Pancreas (tissue), 10 donors: ENCODE measurements around the gene ITGA8. TPM values are rescaled to one million over a fixed set of nuclear protein-coding genes. Genes with fewer than 3 reads are reported as not detected.

Experiments
- ATAC-seq, 4 donors: fragments of 200-7000 bp; cut with Tn5 transposase; one replicate each; pipeline versions ENCODE4 v1.8.0 to v1.9.1; 2020; ENCODE audit warnings: mild to moderate bottlenecking in 4 of 4, moderate library complexity in 4 of 4
- DNase-seq, 6 donors: peaks; one replicate each; pipeline ENCODE4 v3.0.0-alpha.2; 2020
- FAIRE-seq: peaks from 2 replicates; lab custom pipeline; 2012; peaks lifted over from hg19 to GRCh38; lab: Jason Lieb, UNC
- H3K27ac ChIP-seq, 4 donors: fragments of 200-600 bp; sonication (generic); 1 replicate in 3 of 4; 2 replicates in 1 of 4; pipeline versions ENCODE4 v1.5.0 to v1.8.0; 2020
- H3K27me3 ChIP-seq, 4 donors: fragments of 200-600 bp; one replicate each; pipeline ENCODE4 v1.8.0; 2021
- H3K36me3 ChIP-seq, 3 donors: fragments of 200-600 bp; sonication (generic) in 1 of 3; one replicate each; pipeline versions ENCODE4 v1.5.0 to v1.8.0; 2020 to 2021
- H3K4me1 ChIP-seq, 3 donors: fragments of 200-600 bp; one replicate each; pipeline ENCODE4 v1.8.0; 2021
- H3K4me3 ChIP-seq, 4 donors: fragments of 200-600 bp; sonication (generic) in 2 of 4; one replicate each; pipeline versions ENCODE4 v1.5.0 to v1.8.0; 2020 to 2021
- H3K9me3 ChIP-seq, 4 donors: fragments of 200-600 bp; one replicate each; pipeline ENCODE4 v1.8.0; 2021
- CTCF ChIP-seq, 4 donors: fragments of 200-600 bp; sonication (generic) in 3 of 4; IDR thresholded peaks; one replicate each; pipeline versions ENCODE4 v1.5.0 to v1.8.0; 2021; ENCODE audit warnings: antibody characterized with exemption in 4 of 4
- WGBS, 2 donors: extraction: QIAGEN DNeasy Blood & Tissue Kit; methylation state at CpG; one replicate each; pipeline ENCODE4 v1.1.7; 2013; 5-methylcytosine and 5-hydroxymethylcytosine counted together
- intact Hi-C, 3 donors: fragments of 100-400 bp; cut with DNase I; formaldehyde crosslinking; loops; one replicate each; pipeline versions ENCODE4 v1.11.1 to v1.14.2; 2022
- polyA plus RNA-seq, 2 donors: library from polyadenylated mRNA; stranded (reverse); fragments of 200-250 nt; gene quantifications; one replicate each; pipeline ENCODE4 v1.2.3, GENCODE V29; 2013
- total RNA-seq, 6 donors: library from RNA; stranded (reverse); fragmentation: NEBNext Ultra II Directional in 4 of 6; extraction: Animal tissue kit (Norgen Biotek cat#: 25700) in 4 of 6; gene quantifications; one replicate each; pipeline versions ENCODE4 v1.2.1 to v1.2.4, GENCODE V29; 2021 to 2023
- donor health status: healthy with polysubstance abuse.
- donor health status: DM: no; HTN: no; CAD: no; lungs with moderate emphysema.
- donor health status: DM: no; HTN: no; CAD: no.
- donor health status: control.
- donor health status: control.
- donor health status: Bipolar disorder and iron deficiency.
- donor health status: DM: yes; HTN: yes; CAD: no.
- donor health status: DM: no; HTN: no; CAD: no.
- donor health status: DM: no; HTN: no; CAD: no.
- donor health status: DM: yes; HTN: yes; CAD: no.

The ITGA8 gene
- total and polyA plus RNA-seq, 8 donors: 0.12 to 1.1 (median 0.52) TPM

GRCh38 chr10:15603446-15604011 lies 116.2 kb downstream of the ITGA8 start:
- FAIRE-seq (no peak), DNase-seq (no peak), ATAC-seq (no peak)
- no peaks in the 10 kb centered on the region for H3K36me3 ChIP-seq
- no peaks in the 10 kb centered on the region for H3K4me1 ChIP-seq
- no peak for TF ChIP-seq CTCF (IDR thresholded peaks at IDR 0.05)
- H3K4me3 ChIP-seq: no peak overlapping the region
- H3K27me3 ChIP-seq: no peaks in the 10 kb centered on the region
- 43 to 60% methylated on average over 3 of the region's 3 CpGs for WGBS, 2 donors
- no peaks in the 10 kb centered on the region for H3K9me3 ChIP-seq
- intact Hi-C loops: no loop called here
- H3K27ac ChIP-seq: no peak overlapping the region

GRCh38 chr10:15601819-15602218 lies 117.9 kb downstream of the ITGA8 start:
- H3K27ac ChIP-seq: no peak overlapping the region
- ATAC-seq (no peak), DNase-seq (no peak), FAIRE-seq (no peak)
- no peak overlapping the region for H3K4me3 ChIP-seq
- peaks cover 0 to under 1% (median 0%) of the 10 kb centered on the region in 4 donors for H3K27me3 ChIP-seq
- no peak for TF ChIP-seq CTCF (IDR thresholded peaks at IDR 0.05)
- WGBS, 2 donors: 8 to 9% methylated on average over 1 of the region's 1 CpG
- no peaks in the 10 kb centered on the region for H3K36me3 ChIP-seq
- H3K9me3 ChIP-seq: no peaks in the 10 kb centered on the region
- no peaks in the 10 kb centered on the region for H3K4me1 ChIP-seq
- intact Hi-C loops: no loop called here

GRCh38 chr10:15595260-15595659 lies 124.5 kb downstream of the ITGA8 start:
- no peak for FAIRE-seq
- no peak for TF ChIP-seq CTCF (IDR thresholded peaks at IDR 0.05)
- Histone ChIP-seq H3K9me3 (no peaks in the 10 kb centered on the region), H3K36me3 (no peaks in the 10 kb centered on the region), H3K27me3 (peaks cover 0 to 4% (median 0%) of the 10 kb centered on the region in 4 donors), H3K4me1 (no peaks in the 10 kb centered on the region), H3K4me3 (no peak overlapping the region), H3K27ac (no peak overlapping the region)
- intact Hi-C loops: no loop called here
- no peak for ATAC-seq
- no peak for DNase-seq

GRCh38 chr10:15591937-15592336 lies 127.8 kb downstream of the ITGA8 start:
- no peak for DNase-seq
- H3K4me1 ChIP-seq: no peaks in the 10 kb centered on the region
- intact Hi-C loops: no loop called here
- no peaks in the 10 kb centered on the region for H3K36me3 ChIP-seq
- FAIRE-seq: no peak
- ATAC-seq: no peak
- H3K27me3 ChIP-seq: peaks cover 0 to 4% (median 0%) of the 10 kb centered on the region in 4 donors
- no peak for TF ChIP-seq CTCF (IDR thresholded peaks at IDR 0.05)
- no peaks in the 10 kb centered on the region for H3K9me3 ChIP-seq
- H3K4me3 ChIP-seq: no peak overlapping the region
- H3K27ac ChIP-seq: no peak overlapping the region
- 66 to 69% methylated on average over 4 of the region's 4 CpGs for WGBS, 2 donors

GRCh38 chr10:15591431-15591830 lies 128.3 kb downstream of the ITGA8 start:
- ATAC-seq: no peak
- no peaks in the 10 kb centered on the region for H3K4me1 ChIP-seq
- WGBS, 2 donors: 72 to 80% methylated on average over 2 of the region's 2 CpGs
- no peak for DNase-seq
- H3K27ac ChIP-seq: no peak overlapping the region
- H3K36me3 ChIP-seq: no peaks in the 10 kb centered on the region
- intact Hi-C loops: no loop called here
- no peak for TF ChIP-seq CTCF (IDR thresholded peaks at IDR 0.05)
- no peaks in the 10 kb centered on the region for H3K27me3 ChIP-seq
- H3K4me3 ChIP-seq: no peak overlapping the region
- H3K9me3 ChIP-seq: no peaks in the 10 kb centered on the region
- FAIRE-seq: no peak
